Omental fat pad (tissue), 4 donors: Measurements from ENCODE around the gene GRIK5. TPM values are rescaled to one million over a fixed set of nuclear protein-coding genes. Genes with fewer than 3 reads are reported as not detected.
"Not testable (repeated sequence)": the region's sequence is repeated elsewhere in the genome, so short reads cannot be mapped to it uniquely, and the experiment has no call there.

Experiments
- ATAC-seq: fragments of 150-250 bp; one replicate; pipeline ENCODE4 v1.9.1; 2016; ENCODE audit warnings: mild to moderate bottlenecking, moderate library complexity; ENCODE audit not compliant: low FRiP score
- DNase-seq: peaks from one replicate; pipeline ENCODE4 v3.0.0-alpha.2; 2019; ENCODE audit warnings: low spot score
- total RNA-seq, 4 donors: library from RNA; depleted of rRNA; stranded (reverse); fragments of >200 nt; gene quantifications; one replicate each; pipeline ENCODE4 v1.1.0, GENCODE V29; 2016
- TF ChIP-seq, protein P1 (sequence below), 3 donors: fragments of 450-650 bp; IDR thresholded peaks; one replicate each; pipeline ENCODE4 v1.5.1; 2016 to 2017; ENCODE audit warnings: antibody characterized with exemption in 3 of 3, mild to moderate bottlenecking in 3 of 3, moderate library complexity in 2 of 3

The GRIK5 gene
- total RNA-seq, 4 donors from 2014 or later = 0.32 to 2.1 (median 1.6) TPM

DNA sequence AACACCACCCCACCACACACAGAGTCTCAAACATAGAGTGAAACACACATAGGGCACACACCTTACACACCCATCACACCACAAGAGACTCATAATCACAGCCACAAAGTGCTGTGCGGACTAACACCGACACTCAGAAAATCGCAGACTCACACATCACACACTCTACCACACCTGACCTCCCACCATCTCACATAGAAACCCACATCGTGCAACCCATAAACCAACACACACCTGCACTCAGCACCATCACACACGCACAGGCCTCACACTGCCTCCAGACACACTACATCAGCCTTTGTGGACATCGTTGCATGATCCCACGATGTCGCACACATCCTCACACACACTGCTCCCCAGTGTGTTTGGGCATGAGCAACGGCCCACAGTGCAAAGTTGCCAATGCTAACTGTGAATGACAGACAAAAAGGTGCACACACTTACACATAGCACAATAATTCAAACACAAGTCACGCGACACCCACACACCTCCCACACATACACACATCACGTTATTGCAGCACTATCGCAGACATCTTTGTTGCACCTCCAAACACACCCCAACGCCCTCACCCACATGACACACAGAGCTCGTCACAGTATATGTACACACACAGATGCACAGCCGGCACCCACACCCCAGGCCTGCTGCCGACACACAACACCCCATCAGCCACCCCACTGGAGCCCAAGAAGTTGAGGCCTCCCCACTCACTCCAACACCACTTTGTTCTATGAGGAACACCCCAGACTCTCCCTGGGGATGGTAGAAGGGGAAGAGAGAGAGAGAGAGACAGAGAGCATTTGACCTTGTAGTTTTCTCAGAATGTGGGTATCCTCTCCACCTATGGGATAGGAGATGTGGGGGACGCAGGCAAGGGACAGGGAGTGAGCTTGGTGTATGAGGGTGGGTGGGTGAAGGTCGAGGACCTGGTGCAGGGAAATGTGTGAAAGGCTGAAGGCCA lies 74.7 kb downstream of the GRIK5 start:
- DNase-seq (no peak), ATAC-seq (no peak)
- TF ChIP-seq, protein P1, sequence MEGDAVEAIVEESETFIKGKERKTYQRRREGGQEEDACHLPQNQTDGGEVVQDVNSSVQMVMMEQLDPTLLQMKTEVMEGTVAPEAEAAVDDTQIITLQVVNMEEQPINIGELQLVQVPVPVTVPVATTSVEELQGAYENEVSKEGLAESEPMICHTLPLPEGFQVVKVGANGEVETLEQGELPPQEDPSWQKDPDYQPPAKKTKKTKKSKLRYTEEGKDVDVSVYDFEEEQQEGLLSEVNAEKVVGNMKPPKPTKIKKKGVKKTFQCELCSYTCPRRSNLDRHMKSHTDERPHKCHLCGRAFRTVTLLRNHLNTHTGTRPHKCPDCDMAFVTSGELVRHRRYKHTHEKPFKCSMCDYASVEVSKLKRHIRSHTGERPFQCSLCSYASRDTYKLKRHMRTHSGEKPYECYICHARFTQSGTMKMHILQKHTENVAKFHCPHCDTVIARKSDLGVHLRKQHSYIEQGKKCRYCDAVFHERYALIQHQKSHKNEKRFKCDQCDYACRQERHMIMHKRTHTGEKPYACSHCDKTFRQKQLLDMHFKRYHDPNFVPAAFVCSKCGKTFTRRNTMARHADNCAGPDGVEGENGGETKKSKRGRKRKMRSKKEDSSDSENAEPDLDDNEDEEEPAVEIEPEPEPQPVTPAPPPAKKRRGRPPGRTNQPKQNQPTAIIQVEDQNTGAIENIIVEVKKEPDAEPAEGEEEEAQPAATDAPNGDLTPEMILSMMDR (IDR thresholded peaks at IDR 0.05) = no peak

DNA sequence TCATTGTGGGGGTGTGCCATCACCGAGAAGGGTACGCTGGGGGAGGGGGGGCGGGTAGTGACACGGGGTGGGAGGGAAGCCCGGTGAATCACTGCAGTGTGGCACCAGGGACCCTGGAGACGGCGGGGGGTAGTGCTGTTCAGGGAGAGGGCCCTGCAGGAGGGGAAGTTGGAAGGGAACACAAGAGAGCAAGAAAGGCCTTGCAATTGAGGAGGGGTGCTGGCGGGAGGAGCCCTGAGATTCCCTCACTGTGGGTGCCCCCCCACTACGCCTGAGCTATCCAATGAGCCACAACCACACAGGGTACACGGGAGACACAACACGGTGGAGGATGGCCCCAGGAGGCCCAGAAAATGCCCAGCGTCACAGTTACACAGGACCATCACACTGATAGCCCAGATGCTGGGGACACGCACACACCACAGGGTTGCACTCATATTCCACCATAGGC lies 75.5 kb downstream of the GRIK5 start:
- TF ChIP-seq, protein P1 (IDR thresholded peaks at IDR 0.05) = no peak
- DNase-seq (no peak), ATAC-seq (no peak)

DNA sequence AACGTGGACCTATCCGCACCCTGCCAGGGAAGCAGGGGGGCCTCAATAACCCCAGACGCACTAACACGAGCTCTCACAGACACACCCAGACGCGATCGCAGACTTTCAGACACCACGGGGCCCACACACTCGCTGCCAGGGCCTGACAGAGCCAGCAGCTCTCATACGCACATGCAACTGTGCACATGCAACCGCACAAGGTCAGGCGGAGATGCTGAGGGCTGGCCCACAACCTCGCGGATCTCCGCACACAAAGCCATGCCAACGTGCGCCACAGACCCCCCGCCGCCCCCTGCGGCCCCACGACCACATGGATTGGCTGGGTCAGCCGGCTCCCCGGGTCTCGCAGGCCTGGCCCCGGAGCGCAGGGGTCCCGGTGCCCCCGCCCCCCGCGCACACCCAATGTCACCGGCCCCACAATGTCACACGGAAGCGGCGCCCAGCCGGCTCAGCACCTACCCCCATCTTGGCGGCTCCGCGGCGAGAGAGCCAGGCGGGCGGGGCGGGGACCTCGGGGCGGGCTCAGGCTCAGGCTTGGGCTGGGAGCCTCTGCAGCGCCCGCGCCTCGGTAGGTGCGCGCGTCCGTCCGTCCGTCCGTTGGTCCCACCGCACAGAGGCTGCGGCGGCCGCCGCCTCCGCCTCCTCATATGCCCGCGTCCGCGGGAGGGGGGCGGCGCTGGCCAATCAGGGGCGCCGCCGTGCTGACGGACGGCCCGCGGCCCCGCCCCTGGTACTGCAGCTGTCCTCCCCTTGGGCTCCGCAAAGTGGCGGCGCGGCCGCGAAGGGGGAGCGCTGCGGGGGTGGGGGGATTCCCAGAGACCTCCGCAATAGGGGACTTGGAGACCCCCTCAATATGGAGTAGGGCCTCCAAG lies 76.2 kb downstream of the GRIK5 start, which contains the start of gene ATP1A3:
TSS of gene ATP1A3 (minus strand) at position 619 of the 872 bp plus-strand sequence. CDS start at position 465, 154 bp downstream.
- TF ChIP-seq, protein P1 (IDR thresholded peaks at IDR 0.05) = no peak
- DNase-seq = no peak

DNA sequence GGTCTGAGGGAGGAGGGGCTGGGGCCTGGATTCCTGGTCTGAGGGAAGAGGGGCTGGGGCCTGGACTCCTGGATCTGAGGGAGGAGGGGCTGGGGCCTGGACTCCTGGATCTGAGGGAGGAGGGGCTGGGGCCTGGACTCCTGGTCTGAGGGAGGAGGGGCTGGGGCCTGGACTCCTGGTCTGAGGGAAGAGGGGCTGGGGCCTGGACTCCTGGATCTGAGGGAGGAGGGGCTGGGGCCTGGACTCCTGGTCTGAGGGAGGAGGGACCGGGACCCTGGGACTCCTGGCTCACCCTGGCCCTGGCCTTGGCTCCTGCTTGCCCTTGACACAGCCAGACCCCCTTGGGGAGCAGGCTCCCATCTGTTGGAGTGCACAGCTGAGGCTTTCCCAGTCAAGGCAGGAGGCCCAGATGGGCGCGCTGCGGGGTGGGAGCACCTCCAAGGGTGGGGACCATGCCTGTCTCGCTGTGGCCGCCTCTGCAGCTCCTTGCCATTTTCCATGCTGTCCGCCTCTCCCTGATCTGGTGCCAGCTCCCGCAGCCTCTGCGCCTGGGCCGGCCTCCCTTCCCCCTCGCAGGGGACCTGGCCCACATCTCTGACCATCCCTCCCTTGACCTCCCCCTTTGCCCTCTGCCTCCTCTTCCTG lies 78.0 kb downstream of the GRIK5 start:
- DNase-seq, ATAC-seq: not testable (repeated sequence)

More for the DNA sequence above, 76.2 kb downstream of the GRIK5 start, which contains the start of gene ATP1A3:
- ATAC-seq = peak; percentile 70

DNA sequence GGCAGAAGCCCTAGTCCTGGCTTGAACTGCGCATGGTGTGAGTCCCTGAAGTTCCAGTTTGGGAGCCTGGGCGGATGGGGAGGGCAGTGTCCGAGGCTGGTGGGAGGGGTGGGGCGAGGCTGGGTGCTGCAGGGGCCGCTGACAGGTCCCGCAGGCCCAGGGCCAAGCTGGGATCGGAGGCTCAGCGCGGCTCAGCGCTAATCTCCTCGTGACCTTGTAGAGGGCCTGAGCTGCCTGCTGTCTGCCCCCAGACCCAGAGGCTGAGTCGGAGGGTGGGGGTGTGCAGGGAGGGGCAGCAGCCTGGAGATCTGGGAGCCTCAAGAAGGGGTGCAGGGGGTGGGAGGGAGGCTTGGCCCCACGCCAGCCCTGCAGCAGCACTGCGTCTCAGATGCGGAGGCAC lies 79.0 kb downstream of the GRIK5 start:
- DNase-seq (no peak), ATAC-seq (no peak)
- TF ChIP-seq, protein P1 (IDR thresholded peaks at IDR 0.05) = no peak

DNA sequence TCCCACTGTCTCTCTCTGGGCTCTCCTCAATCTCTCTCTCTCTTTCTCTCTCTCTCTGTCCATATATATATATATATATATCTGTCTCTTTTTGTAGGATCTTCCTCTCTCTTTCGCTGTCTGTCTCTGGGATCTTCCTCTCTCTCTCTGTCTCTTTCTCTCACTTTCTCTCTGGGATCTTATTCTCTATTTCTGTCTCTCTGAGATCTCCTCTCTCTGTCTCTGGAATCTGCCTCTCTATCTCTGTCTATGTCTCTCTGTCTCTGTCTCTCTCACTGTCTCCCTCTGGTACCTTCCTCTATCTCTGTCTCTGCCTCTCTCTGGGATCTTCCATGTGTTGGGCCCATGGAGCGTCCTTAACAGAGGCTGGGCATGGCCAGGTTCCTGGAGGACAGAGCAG lies 79.4 kb downstream of the GRIK5 start:
- ATAC-seq (no peak), DNase-seq (no peak)
- TF ChIP-seq, protein P1 (IDR thresholded peaks at IDR 0.05) = no peak
